ENCODE data around the gene GPR55. TPM values are rescaled to one million over a fixed set of nuclear protein-coding genes. Genes with fewer than 3 reads are reported as not detected.

GPR55 gene
- total RNA-seq, 1 donor from 2014 or later: 0.28 TPM

GRCh38 chr2:230924092-230924469, 961 bp downstream of the GPR55 start:
- H3K4me3 Mint-ChIP-seq (ENCODE audit: unreplicated experiment): no peak overlapping the region
- no peaks in the 10 kb centered on the region for H3K9me3 Mint-ChIP-seq (ENCODE audit: unreplicated experiment)
- TF ChIP-seq CTCF (IDR thresholded peaks at IDR 0.05; ENCODE audit: unreplicated experiment): no peak
- no peak overlapping the region for H3K27ac Mint-ChIP-seq (ENCODE audit: unreplicated experiment)
- no peak for DNase-seq (ENCODE audit: low spot score)
- H3K4me1 Mint-ChIP-seq (ENCODE audit: unreplicated experiment): no peaks in the 10 kb centered on the region
- H3K27me3 Mint-ChIP-seq (ENCODE audit: unreplicated experiment): peaks cover 8% of the 10 kb centered on the region
- no peaks in the 10 kb centered on the region for H3K36me3 Mint-ChIP-seq (ENCODE audit: low read depth, unreplicated experiment)

GRCh38 chr2:230922951-230923717, 1.9 kb downstream of the GPR55 start:
- Mint-ChIP-seq H3K4me1 (ENCODE audit: unreplicated experiment) (no peaks in the 10 kb centered on the region), H3K9me3 (ENCODE audit: unreplicated experiment) (no peaks in the 10 kb centered on the region), H3K36me3 (ENCODE audit: low read depth, unreplicated experiment) (no peaks in the 10 kb centered on the region), H3K27ac (ENCODE audit: unreplicated experiment) (no peak overlapping the region), H3K27me3 (ENCODE audit: unreplicated experiment) (peaks cover 6% of the 10 kb centered on the region), H3K4me3 (ENCODE audit: unreplicated experiment) (no peak overlapping the region)
- no peak for TF ChIP-seq CTCF (IDR thresholded peaks at IDR 0.05; ENCODE audit: unreplicated experiment)
- DNase-seq (ENCODE audit: low spot score): no peak

- peaks cover under 1% of the 10 kb centered on the region for H3K27me3 Mint-ChIP-seq (ENCODE audit: unreplicated experiment)
- no peak overlapping the region for H3K4me3 Mint-ChIP-seq (ENCODE audit: unreplicated experiment)
- DNase-seq (ENCODE audit: low spot score): no peak
- H3K4me1 Mint-ChIP-seq (ENCODE audit: unreplicated experiment): no peaks in the 10 kb centered on the region
- TF ChIP-seq CTCF (IDR thresholded peaks at IDR 0.05; ENCODE audit: unreplicated experiment): no peak
- H3K9me3 Mint-ChIP-seq (ENCODE audit: unreplicated experiment): no peaks in the 10 kb centered on the region
- H3K27ac Mint-ChIP-seq (ENCODE audit: unreplicated experiment): no peak overlapping the region
- no peaks in the 10 kb centered on the region for H3K36me3 Mint-ChIP-seq (ENCODE audit: low read depth, unreplicated experiment)
These were observed 3.0 kb downstream of the GPR55 start for GRCh38 chr2:230921806-230922595.

- DNase-seq (ENCODE audit: low spot score): no peak
- Mint-ChIP-seq H3K4me3 (ENCODE audit: unreplicated experiment) (no peak overlapping the region), H3K9me3 (ENCODE audit: unreplicated experiment) (no peaks in the 10 kb centered on the region)
These were observed 4.9 kb downstream of the GPR55 start for GRCh38 chr2:230920167-230920566.

More at GRCh38 chr2:230920167-230920566, 4.9 kb downstream of the GPR55 start:
- no peaks in the 10 kb centered on the region for H3K27me3 Mint-ChIP-seq (ENCODE audit: unreplicated experiment)
- no peak for TF ChIP-seq CTCF (IDR thresholded peaks at IDR 0.05; ENCODE audit: unreplicated experiment)
- no peaks in the 10 kb centered on the region for H3K36me3 Mint-ChIP-seq (ENCODE audit: low read depth, unreplicated experiment)
- no peak overlapping the region for H3K27ac Mint-ChIP-seq (ENCODE audit: unreplicated experiment)
- no peaks in the 10 kb centered on the region for H3K4me1 Mint-ChIP-seq (ENCODE audit: unreplicated experiment)
